Measurements from ENCODE around the gene PCNT.
"Not testable (repeated sequence)": the region's sequence is repeated elsewhere in the genome, so short reads cannot be mapped to it uniquely, and the experiment has no call there.

Gene PCNT

DNA sequence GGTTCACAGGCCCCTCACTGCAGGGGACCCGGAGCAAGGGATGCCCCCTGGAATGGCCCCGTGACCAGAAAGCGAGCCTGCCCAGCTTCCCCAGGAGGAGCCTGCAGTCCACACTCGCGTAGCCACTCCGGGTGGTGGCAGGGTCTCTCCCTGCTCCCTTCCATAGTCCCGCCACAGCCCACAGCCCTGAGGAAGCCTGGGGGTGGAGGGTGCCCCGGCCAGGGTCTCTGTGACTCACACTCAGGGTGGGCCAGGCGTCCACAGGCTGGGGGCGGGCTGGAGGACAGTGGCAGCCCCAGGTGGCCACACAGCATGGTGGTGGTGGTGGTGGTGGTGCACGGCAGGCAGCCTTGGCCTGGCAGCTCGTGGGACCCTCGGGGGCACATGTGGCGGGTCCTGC lies 22.2 kb upstream of the PCNT start:
- DNase-seq: no peak

- DNase-seq: no peak
These were observed 19.5 kb upstream of the PCNT start for GRCh38 chr21:46304437-46304836.

GRCh38 chr21:46304955-46305354 lies 19.0 kb upstream of the PCNT start:
- no peak for DNase-seq

DNA sequence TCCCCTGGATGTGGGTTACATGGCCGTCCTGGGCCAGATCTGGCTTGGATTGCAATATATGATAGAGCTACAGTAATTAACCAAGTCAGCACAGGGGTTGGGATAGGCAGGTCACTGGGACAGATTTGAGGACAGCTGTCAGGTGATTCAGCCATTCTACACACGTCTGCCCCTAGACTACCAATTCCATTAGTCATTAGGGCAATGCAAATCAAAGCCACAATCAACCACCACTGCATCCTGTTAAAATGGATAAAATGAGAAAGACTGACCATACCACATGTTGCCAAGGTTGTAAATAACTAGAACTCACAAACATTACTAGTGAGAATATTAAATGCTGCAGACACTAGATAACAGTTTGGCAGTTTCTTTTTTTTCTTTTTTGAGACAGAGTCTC lies 16.3 kb upstream of the PCNT start:
- DNase-seq: no peak

GRCh38 chr21:46308431-46308830 lies 15.5 kb upstream of the PCNT start:
- no peak for DNase-seq

GRCh38 chr21:46310260-46310659 lies 13.7 kb upstream of the PCNT start:
- DNase-seq: not testable (repeated sequence)

- no peak for DNase-seq
These were observed 12.4 kb upstream of the PCNT start for GRCh38 chr21:46311568-46311967.

DNA sequence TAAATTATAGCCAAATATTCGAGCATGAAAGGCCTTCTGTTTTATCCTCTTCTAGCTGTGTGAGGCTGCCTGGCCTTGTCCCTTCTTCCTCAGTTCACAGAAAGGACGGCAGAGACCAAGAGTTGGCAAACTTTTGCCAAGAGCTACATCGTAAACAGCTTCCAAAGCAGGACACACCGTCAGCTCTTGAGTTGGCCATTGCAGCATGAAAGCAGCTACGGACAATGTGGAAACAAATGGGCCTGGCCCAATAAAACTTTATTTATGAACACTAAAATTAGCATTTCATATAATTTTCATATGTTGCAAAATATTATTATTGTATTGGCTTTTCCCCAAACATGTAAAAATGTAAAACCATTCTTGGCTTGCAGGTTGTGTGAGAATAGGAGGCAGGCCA lies 11.0 kb upstream of the PCNT start:
- no peak for DNase-seq

GRCh38 chr21:46314441-46315020 lies 9.4 kb upstream of the PCNT start:
- DNase-seq: no peak

DNA sequence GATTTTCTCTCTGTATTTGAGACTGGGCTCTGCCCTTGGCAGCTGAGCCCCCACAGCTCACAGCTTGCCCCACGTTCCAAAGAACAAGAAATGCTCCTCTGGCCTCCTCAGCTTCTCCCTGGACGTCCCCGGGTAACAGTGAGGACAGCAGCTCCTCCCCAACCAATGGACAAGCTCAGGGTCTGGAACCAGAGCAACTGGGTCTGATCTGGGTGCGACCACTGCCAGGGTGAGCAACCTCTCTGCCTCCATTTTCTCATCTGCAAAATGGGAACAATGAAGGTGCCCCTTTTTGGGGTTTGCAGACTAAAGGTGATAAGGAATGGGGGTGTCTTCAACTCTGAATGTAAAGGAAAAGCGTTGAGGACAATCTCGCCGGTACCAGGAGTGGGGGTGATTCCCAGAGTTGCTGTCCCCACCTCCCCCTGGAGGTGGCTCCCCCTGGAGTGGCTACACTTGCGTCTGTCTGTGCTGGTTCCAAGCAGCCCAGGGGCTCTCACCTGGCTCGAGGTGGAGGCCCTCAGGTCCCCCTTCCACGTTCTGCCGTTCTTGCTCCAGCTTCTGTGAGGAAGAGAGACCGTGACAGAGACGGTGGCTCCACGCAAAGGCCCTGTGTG lies 7.1 kb upstream of the PCNT start:
- no peak for DNase-seq

DNA sequence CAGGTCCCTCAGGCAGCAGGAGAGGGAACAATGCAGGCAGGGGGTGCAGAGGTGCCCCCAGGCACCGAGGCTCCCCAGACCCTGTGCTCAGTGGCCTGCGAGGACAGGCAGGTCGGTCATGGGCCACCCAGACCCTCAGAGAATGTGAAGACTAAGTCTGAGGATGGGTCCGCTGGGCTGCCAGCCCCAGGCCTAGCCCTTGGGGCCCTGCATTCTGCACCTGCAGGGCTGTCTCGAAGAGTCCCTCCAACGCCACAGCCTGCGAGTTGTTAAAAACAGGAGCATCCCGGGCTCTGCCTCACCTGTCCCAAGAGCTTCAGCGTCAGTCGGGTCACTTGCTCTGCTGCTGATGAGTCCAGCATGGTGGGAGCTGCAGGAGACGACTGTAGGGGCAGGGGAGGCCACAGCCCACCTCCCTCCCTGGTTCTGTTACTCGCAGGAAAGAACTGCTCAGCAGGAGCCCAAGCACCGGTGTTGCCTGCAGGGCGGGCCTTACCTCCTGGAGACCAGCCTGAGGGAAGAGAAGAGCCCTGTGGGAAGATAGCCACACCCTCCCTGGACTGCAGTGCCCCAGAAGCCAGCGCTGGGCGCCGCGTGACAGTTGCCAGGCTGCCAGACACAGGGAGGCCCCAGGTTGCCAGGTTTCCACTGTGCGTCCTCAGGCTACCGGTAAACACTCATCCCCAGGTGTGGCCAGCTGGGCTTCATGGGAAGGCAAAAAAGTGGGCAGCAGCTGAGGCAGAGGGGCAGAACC lies 6.1 kb upstream of the PCNT start:
- DNase-seq: no peak

DNA sequence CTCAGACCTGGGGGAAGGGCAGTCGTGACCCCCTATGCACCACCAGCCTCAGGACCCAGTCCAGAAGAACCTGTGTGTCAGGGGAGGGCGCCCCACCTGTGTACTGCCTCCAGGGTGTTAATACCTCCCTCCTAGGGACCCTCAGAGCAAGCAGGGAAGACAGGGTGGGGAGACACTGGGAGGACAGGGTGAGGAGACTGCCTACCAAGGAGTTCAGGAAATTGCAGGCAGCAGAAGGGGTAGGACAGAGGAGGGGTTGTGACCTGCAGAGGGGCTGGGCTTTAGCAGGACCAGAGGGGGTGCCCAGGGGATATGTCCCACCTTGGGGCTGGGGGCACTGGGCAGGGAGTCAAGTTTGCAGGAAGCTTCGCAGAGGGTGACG lies 5.5 kb upstream of the PCNT start:
- DNase-seq: no peak

- DNase-seq: no peak
These were observed 4.8 kb upstream of the PCNT start for GRCh38 chr21:46319186-46319585.

DNA sequence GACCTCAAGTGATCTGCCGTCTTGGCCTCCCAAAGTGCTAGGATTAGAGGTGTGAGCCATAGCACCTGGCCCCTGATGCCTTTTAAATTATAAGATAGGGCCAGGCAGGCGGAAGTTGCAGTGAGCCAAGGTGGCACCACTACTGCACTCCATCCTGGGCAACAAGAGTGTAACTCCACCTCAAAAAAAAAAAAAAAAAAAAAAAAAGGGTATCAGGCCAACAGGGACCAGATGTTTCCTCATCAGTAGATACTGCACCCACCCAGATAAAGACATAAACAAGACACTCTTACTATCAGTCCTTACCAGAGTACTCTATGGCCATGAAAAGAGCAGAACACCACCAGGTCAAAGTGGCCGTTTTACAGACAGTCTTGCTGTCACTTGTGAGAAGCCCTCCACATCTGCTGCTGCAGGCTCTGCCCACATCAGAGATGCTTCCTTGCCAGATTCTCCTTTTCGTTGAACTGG lies 3.6 kb upstream of the PCNT start:
- no peak for DNase-seq

GRCh38 chr21:46322351-46323226 lies 1.4 kb upstream of the PCNT start:
- DNase-seq: peak; percentile 46

- DNase-seq: no peak
These were observed 688 bp upstream of the PCNT start for GRCh38 chr21:46323227-46323709.

DNA sequence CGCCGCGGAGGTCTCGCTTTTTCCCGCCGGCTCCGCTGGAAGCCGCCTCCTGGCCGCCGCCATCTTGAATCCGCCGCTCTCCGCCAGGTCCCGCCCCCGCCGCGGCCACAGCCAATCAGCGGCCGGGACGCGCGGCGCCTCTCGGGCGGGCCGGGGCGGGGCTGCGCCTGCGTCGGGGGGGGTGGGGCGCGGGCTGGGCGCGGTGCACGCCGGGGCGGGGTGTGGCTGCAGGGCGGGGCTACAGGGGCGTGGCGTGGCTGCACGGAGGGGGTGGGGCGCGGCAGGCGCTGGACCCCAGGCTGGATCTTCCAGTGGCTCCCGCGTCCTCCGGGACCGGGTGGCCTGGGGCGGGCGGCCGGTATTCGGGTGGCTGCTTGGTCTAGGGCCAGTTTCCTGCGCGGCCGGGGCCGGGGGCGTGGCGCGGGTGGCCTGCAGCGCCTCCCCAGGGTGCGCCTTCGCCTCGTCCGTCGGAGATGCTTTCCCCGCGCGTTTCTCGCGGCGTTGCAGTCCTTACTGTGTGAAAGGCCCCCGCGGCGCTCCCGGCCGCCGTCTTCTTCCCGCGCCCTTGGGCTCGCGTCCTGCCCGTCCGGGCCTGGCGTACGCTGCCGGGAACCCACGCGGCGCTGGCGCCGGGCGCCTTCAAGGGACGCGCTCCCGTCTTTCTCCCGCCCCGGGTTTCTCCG lies 575 bp downstream of the PCNT start:
- DNase-seq: peak; percentile 92

DNA sequence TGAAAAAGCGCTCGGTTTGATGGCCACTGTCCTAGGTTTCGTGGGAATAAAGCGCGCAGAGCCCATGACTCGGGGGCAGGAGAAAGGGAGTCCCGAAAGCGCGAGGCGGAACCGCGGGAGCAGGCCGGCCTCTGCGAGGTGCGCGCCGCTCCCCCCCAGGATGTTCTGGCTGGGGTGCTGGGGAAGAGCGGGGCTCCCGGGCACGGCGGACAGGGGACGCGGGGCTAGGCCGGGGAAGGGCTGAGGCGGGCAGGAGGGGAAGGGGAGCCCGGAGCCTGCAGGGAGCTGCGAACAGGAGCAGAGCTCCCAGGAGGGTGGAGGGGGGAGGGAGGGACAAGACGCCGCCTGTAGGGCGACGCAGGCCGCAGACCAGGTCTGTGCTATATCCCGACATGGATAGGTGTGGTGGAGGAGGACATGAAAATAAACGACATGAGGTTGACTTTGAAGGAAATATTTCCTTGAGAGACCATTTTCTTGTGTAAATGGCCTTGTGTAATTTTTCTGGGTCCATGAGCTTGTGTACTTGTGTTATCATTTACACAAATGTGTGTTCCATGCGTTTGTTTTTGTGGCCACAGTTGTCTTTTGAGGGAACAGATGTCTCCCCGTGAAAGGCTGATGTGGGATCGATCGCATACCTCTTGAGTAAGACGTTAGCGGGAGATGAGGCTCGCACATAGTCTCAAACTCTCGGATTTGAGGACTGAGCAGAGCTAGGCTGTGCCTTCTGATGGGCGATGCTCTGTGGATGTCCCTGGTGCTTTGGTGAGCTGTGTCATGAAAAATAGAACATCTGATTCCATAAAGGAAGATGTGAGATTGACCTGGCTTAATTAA lies 1.3 kb downstream of the PCNT start:
- no peak for DNase-seq

GRCh38 chr21:46326110-46326703 lies 2.3 kb downstream of the PCNT start:
- no peak for DNase-seq

DNA sequence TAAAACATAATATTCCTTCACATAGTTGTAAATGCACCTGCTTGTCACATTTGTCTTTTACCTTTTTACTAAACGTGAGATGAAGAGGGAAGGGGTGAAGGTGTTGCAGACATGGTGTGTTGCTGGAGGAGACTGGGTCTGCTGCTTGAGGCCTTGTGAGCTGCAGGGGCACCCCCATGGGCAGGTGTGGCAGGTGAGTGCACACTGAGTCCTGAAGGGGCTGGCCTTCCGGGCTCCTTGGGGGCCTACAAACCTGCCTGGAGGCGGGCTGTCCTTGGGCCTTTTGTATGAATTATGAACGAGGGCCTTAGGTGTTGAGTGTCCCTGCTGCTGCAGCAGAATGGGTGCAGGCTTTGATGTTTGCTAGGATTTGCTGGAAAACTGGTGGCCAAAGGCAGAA lies 3.8 kb downstream of the PCNT start:
- DNase-seq: no peak

DNA sequence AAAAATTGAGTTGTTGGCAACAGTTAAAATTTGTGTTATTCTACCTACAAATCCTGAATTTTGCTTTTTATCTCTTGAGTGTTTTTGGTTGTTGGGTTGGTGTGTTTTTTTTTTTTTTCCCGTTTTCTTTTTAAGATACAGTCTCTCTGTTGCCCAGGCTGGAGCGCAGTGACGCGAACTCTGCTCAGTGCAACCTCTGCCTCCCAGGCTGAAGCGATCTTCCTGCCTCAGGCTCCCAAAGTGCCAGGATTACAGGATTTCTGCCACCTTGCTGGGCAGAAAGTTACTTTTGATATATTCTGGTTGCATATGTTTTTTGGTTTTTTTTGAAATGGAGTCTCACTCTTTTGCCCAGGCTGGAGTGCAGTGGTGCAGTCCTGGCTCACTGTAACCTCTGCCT lies 4.2 kb downstream of the PCNT start:
- no peak for DNase-seq
